WTC11 (cell line): ENCODE measurements around the gene JAZF1. TPM values are rescaled to one million over a fixed set of nuclear protein-coding genes. Genes with fewer than 3 reads are reported as not detected.

Experiments
- ATAC-seq: fragments of 200-7000 bp; cut with Tn5 transposase; 2 replicates; pipeline ENCODE4 v1.10.0; 2021; ENCODE audit warnings: mild to moderate bottlenecking, moderate library complexity
- CTCF ChIA-PET: fragments of 300-600 bp; sonication (Branson Sonifier 250); formaldehyde crosslinking; loops from one replicate; lab custom pipeline; 2021; ENCODE audit warnings: antibody characterized with exemption; lab: Charles Lee
- POLR2A ChIA-PET: fragments of 350-600 bp; sonication (Branson Sonifier 250); formaldehyde crosslinking; loops from one replicate; lab custom pipeline; 2021; ENCODE audit warnings: antibody characterized with exemption; lab: Charles Lee
- DNase-seq: peaks from one replicate; pipeline ENCODE4 v3.0.0; 2021; ENCODE audit warnings: low spot score
- H3K27ac Mint-ChIP-seq: 2 replicates; pipeline ENCODE4 v1.8.0; 2021; ENCODE audit warnings: mixed read lengths
- H3K27me3 Mint-ChIP-seq: 2 replicates; pipeline ENCODE4 v1.8.0; 2021; ENCODE audit warnings: low read depth, mild to moderate bottlenecking, moderate library complexity, mixed read lengths
- H3K36me3 Mint-ChIP-seq: 2 replicates; pipeline ENCODE4 v1.8.0; 2021; ENCODE audit warnings: mixed read lengths
- H3K4me1 Mint-ChIP-seq: 2 replicates; pipeline ENCODE4 v1.8.0; 2022; ENCODE audit warnings: mixed read lengths
- H3K4me3 Mint-ChIP-seq: 2 replicates; pipeline ENCODE4 v1.8.0; 2021; ENCODE audit warnings: mild to moderate bottlenecking, moderate library complexity, mixed read lengths
- H3K9me3 Mint-ChIP-seq: 2 replicates; pipeline ENCODE4 v1.8.0; 2021; ENCODE audit warnings: mixed read lengths
- ATF1 ChIP-seq: sonication (generic); formaldehyde crosslinking; IDR thresholded peaks from 2 replicates; pipeline ENCODE4 v1.8.1; 2023; ENCODE audit warnings: mild to moderate bottlenecking, moderate library complexity, missing genetic modification reagents
- ATF2 ChIP-seq: sonication (generic); formaldehyde crosslinking; IDR thresholded peaks from 2 replicates; pipeline ENCODE4 v1.8.1; 2022; ENCODE audit warnings: low read depth, missing genetic modification reagents, borderline replicate concordance
- ATF6 ChIP-seq: sonication (generic); formaldehyde crosslinking; IDR thresholded peaks from 2 replicates; pipeline ENCODE4 v1.8.1; 2023; ENCODE audit warnings: mild to moderate bottlenecking, missing genetic modification reagents
- CTCF ChIP-seq: fragments of 200-600 bp; IDR thresholded peaks from 2 replicates; pipeline ENCODE4 v1.8.0; 2022; ENCODE audit warnings: antibody characterized with exemption
- E2F4 ChIP-seq: sonication (generic); formaldehyde crosslinking; IDR thresholded peaks from 2 replicates; pipeline ENCODE4 v1.8.1; 2022; ENCODE audit warnings: low read depth, mild to moderate bottlenecking, moderate library complexity, missing genetic modification reagents, borderline replicate concordance
- ETV6 ChIP-seq: sonication (generic); formaldehyde crosslinking; IDR thresholded peaks from 2 replicates; pipeline ENCODE4 v1.8.1; 2022; ENCODE audit warnings: mild to moderate bottlenecking, missing genetic modification reagents
- MAX ChIP-seq: sonication (generic); formaldehyde crosslinking; IDR thresholded peaks from 2 replicates; pipeline ENCODE4 v1.8.0; 2022; ENCODE audit warnings: mild to moderate bottlenecking, missing genetic modification reagents
- MXD4 ChIP-seq: fragments of 250-450 bp; sonication (Bioruptor Pico); IDR thresholded peaks from 2 replicates; pipeline ENCODE4 v1.8.0; 2021; ENCODE audit warnings: mild to moderate bottlenecking, moderate library complexity, borderline replicate concordance
- NFYB ChIP-seq: sonication (generic); formaldehyde crosslinking; conservative IDR thresholded peaks from 2 replicates; pipeline ENCODE4 v1.8.0; 2022; ENCODE audit warnings: low read depth, missing genetic modification reagents
- NR2C2 ChIP-seq: sonication (generic); formaldehyde crosslinking; IDR thresholded peaks from 2 replicates; pipeline ENCODE4 v1.8.0; 2022; ENCODE audit warnings: mild to moderate bottlenecking, missing genetic modification reagents
- RORB ChIP-seq: fragments of 250-450 bp; sonication (Bioruptor Pico); IDR thresholded peaks from 2 replicates; pipeline ENCODE4 v1.9.0; 2021; ENCODE audit warnings: mild to moderate bottlenecking
- TCF7 ChIP-seq: sonication (generic); formaldehyde crosslinking; IDR thresholded peaks from 2 replicates; pipeline ENCODE4 v1.8.0; 2022; ENCODE audit warnings: mild to moderate bottlenecking, low read depth, missing genetic modification reagents, moderate library complexity
- USF1 ChIP-seq: sonication (generic); formaldehyde crosslinking; IDR thresholded peaks from 2 replicates; pipeline ENCODE4 v1.8.0; 2022; ENCODE audit warnings: mild to moderate bottlenecking, missing genetic modification reagents
- USF2 ChIP-seq: sonication (generic); formaldehyde crosslinking; IDR thresholded peaks from 2 replicates; pipeline ENCODE4 v1.8.1; 2023; ENCODE audit warnings: mild to moderate bottlenecking, missing genetic modification reagents, moderate library complexity
- ZMAT4 ChIP-seq: fragments of 250-450 bp; sonication (Bioruptor Pico); IDR thresholded peaks from 2 replicates; pipeline ENCODE4 v1.9.0; 2021; ENCODE audit warnings: mild to moderate bottlenecking
- ZNF281 ChIP-seq: sonication (generic); formaldehyde crosslinking; IDR thresholded peaks from 2 replicates; pipeline ENCODE4 v1.8.0; 2023; ENCODE audit warnings: mild to moderate bottlenecking, missing genetic modification reagents
- ZSCAN18 ChIP-seq: fragments of 250-450 bp; sonication (Bioruptor Pico); IDR thresholded peaks from 2 replicates; pipeline ENCODE4 v2.1.2; 2022; ENCODE audit warnings: mild to moderate bottlenecking, moderate library complexity
- total RNA-seq: library from RNA; stranded (reverse); gene quantifications from 3 replicates; pipeline ENCODE4 v1.2.3, GENCODE V29; 2021

Gene JAZF1
- total RNA-seq, 1 experiment from 2014 or later, result 19.0 TPM

- TF ChIP-seq CTCF (no peak), TCF7 (CRISPR knock-in tag) (no peak), ETV6 (no peak), ATF1 (no peak), ZNF281 (CRISPR knock-in tag) (no peak), MAX (CRISPR knock-in tag) (no peak), USF2 (CRISPR knock-in tag) (no peak), E2F4 (CRISPR knock-in tag) (no peak), NR2C2 (CRISPR knock-in tag) (no peak), USF1 (no peak), ATF2 (no peak), ATF6 (CRISPR knock-in tag) (no peak)
Observed at GRCh38 chr7:28168393-28169158, 12.0 kb downstream of the JAZF1 start (continued).

GRCh38 chr7:28166982-28167715 lies 13.4 kb downstream of the JAZF1 start:
- Mint-ChIP-seq H3K36me3 (no peaks in the 10 kb centered on the region), H3K4me3 (no peak overlapping the region), H3K27ac (peak overlapping the region; percentile 34; the same call in 1 of the 2 replicates), H3K4me1 (peaks cover 58% of the 10 kb centered on the region), H3K27me3 (no peaks in the 10 kb centered on the region), H3K9me3 (no peaks in the 10 kb centered on the region)
- ATAC-seq (no peak), DNase-seq (no peak)
- ChIA-PET CTCF (interaction anchor here (0.8 to 1.4 kb wide), 2 partner anchors 70 to 74 kb away, joined by 3 to 4 read pairs; no protein-coding TSS in a partner anchor), POLR2A (no interaction called here)
- TF ChIP-seq ZSCAN18 (CRISPR knock-in tag) (no peak), ZMAT4 (CRISPR knock-in tag) (no peak), NFYB (CRISPR knock-in tag) (no peak), MXD4 (CRISPR knock-in tag) (no peak), RORB (CRISPR knock-in tag) (no peak), ZNF281 (CRISPR knock-in tag) (no peak)
